Neural cell (in vitro differentiated cells): ENCODE results near the gene SPATA31E1. TPM values are rescaled to one million over a fixed set of nuclear protein-coding genes. Genes with fewer than 3 reads are reported as not detected.

Experiments used
- H2AFZ ChIP-seq: fragments of 200-600, 300-800 bp; sonication (generic), shearing (Covaris generic); 2 replicates; pipeline ENCODE4 v1.6.0; 2014; ENCODE audit warnings: low read depth, mild to moderate bottlenecking, antibody characterized with exemption, low read length, moderate library complexity
- H3F3A ChIP-seq: fragments of 200-600 bp; shearing (Covaris generic); 2 replicates; pipeline ENCODE4 v1.6.1; 2016; ENCODE audit warnings: mild to moderate bottlenecking, moderate library complexity, mixed read lengths, antibody characterized with exemption, low read length; ENCODE audit not compliant: insufficient read depth, poor library complexity, severe bottlenecking
- H3K27ac ChIP-seq: fragments of 200-600, 300-800 bp; sonication (generic), shearing (Covaris generic); 2 replicates; pipeline ENCODE4 v1.5.1; 2014; ENCODE audit warnings: mild to moderate bottlenecking, low read length, moderate library complexity
- H3K27me3 ChIP-seq: fragments of 300-800, 200-600 bp; sonication (generic), shearing (Covaris generic); 2 replicates; pipeline ENCODE4 v1.6.0; 2014; ENCODE audit warnings: mild to moderate bottlenecking, low read depth, low read length, moderate library complexity; ENCODE audit not compliant: insufficient read depth
- H3K36me3 ChIP-seq: fragments of 300-800, 200-600 bp; sonication (generic), shearing (Covaris generic); 2 replicates; pipeline ENCODE4 v1.5.1; 2014; ENCODE audit warnings: mild to moderate bottlenecking, antibody characterized with exemption, low read length, moderate library complexity; ENCODE audit not compliant: insufficient read depth
- H3K4me2 ChIP-seq: fragments of 300-800, 200-600 bp; sonication (generic), shearing (Covaris generic); 2 replicates; pipeline ENCODE4 v1.6.0; 2014; ENCODE audit warnings: mild to moderate bottlenecking, low read length
- H3K4me3 ChIP-seq: fragments of 300-800, 200-600 bp; sonication (generic), shearing (Covaris generic); 2 replicates; pipeline ENCODE4 v1.5.1; 2014; ENCODE audit warnings: mild to moderate bottlenecking, low read length, moderate library complexity
- H3K79me2 ChIP-seq: fragments of 200-600 bp; shearing (Covaris generic); replicated peaks from 2 replicates; pipeline ENCODE4 v1.6.0; 2014; ENCODE audit warnings: mild to moderate bottlenecking, low read length, moderate library complexity; ENCODE audit not compliant: insufficient read depth
- H3K9ac ChIP-seq: fragments of 300-800, 200-600 bp; sonication (generic), shearing (Covaris generic); 2 replicates; pipeline ENCODE4 v1.6.1; 2016; ENCODE audit warnings: mild to moderate bottlenecking, low read length, mixed read lengths
- H3K9me2 ChIP-seq: fragments of 200-600 bp; shearing (Covaris generic); 2 replicates; pipeline ENCODE4 v1.6.1; 2016; ENCODE audit warnings: mild to moderate bottlenecking, low read length, mixed read lengths; ENCODE audit not compliant: insufficient read depth
- H3K9me3 ChIP-seq: fragments of 200-600, 300-800 bp; sonication (generic), shearing (Covaris generic); 2 replicates; pipeline ENCODE4 v1.6.1; 2016; ENCODE audit warnings: mild to moderate bottlenecking, mixed run types, low read length, moderate library complexity, mixed read lengths
- H4K20me1 ChIP-seq: fragments of 200-600 bp; shearing (Covaris generic); 2 replicates; pipeline ENCODE4 v1.6.1; 2016; ENCODE audit warnings: mild to moderate bottlenecking, mixed run types; ENCODE audit not compliant: insufficient read depth
- CTCF ChIP-seq: fragments of 450-650 bp; IDR thresholded peaks from 2 replicates; pipeline ENCODE4 v1.5.1; 2014; ENCODE audit warnings: antibody characterized with exemption, mild to moderate bottlenecking, moderate library complexity; ENCODE audit not compliant: poor library complexity, severe bottlenecking
- EP300 ChIP-seq: fragments of 450-650 bp; conservative IDR thresholded peaks from 2 replicates; pipeline ENCODE4 v1.6.1; 2014; ENCODE audit warnings: antibody characterized with exemption, mild to moderate bottlenecking, moderate library complexity; ENCODE audit not compliant: poor library complexity, severe bottlenecking
- EZH2 ChIP-seq: fragments of 200-600, 300-800 bp; shearing (Covaris generic), sonication (generic); IDR thresholded peaks from 2 replicates; pipeline ENCODE4 v1.6.1; 2014; ENCODE audit warnings: antibody characterized with exemption, low read length, borderline replicate concordance, mild to moderate bottlenecking; ENCODE audit not compliant: insufficient read depth, poor library complexity, severe bottlenecking
- MXI1 ChIP-seq: fragments of 450-650 bp; conservative IDR thresholded peaks from 2 replicates; pipeline ENCODE4 v1.6.1; 2014; ENCODE audit warnings: antibody characterized with exemption, mild to moderate bottlenecking; ENCODE audit not compliant: poor library complexity, severe bottlenecking
- POLR2AphosphoS5 ChIP-seq: IDR thresholded peaks from 2 replicates; pipeline ENCODE4 v1.6.1; 2012
- RAD21 ChIP-seq: fragments of 450-650 bp; conservative IDR thresholded peaks from 2 replicates; pipeline ENCODE4 v1.6.1; 2014; ENCODE audit warnings: antibody characterized with exemption, mild to moderate bottlenecking, moderate library complexity
- REST ChIP-seq: IDR thresholded peaks from 2 replicates; pipeline ENCODE4 v1.6.1; 2012; ENCODE audit warnings: borderline replicate concordance
- SMC3 ChIP-seq: fragments of 450-650 bp; conservative IDR thresholded peaks from 2 replicates; pipeline ENCODE4 v1.6.1; 2014; ENCODE audit warnings: antibody characterized with exemption, mild to moderate bottlenecking, moderate library complexity; ENCODE audit not compliant: poor library complexity
- TAF1 ChIP-seq: IDR thresholded peaks from 2 replicates; pipeline ENCODE4 v1.6.1; 2012; ENCODE audit warnings: low read depth
- polyA plus RNA-seq: library from polyadenylated mRNA; depleted of rRNA; stranded (reverse); fragments of >200 nt; gene quantifications from 2 replicates; pipeline ENCODE4 v1.2.3, GENCODE V29; 2014

The SPATA31E1 gene
- polyA plus RNA-seq, 1 donor from 2014 or later: not detected

GRCh38 chr9:87887661-87888480 lies 5.2 kb downstream of the SPATA31E1 start:
- H2AFZ ChIP-seq: no peak overlapping the region
- H3K9me3 ChIP-seq: no peaks in the 10 kb centered on the region
- no peaks in the 10 kb centered on the region for H3K9me2 ChIP-seq
- H3K36me3 ChIP-seq: no peaks in the 10 kb centered on the region
- no peaks in the 10 kb centered on the region for H3F3A ChIP-seq
- no peak overlapping the region for H3K27ac ChIP-seq
- no peak overlapping the region for H3K4me2 ChIP-seq
- no peaks in the 10 kb centered on the region for H3K27me3 ChIP-seq
- TF ChIP-seq REST (no peak), EP300 (no peak), MXI1 (no peak), CTCF (no peak), TAF1 (no peak), RAD21 (no peak), EZH2 (no peak), POLR2AphosphoS5 (no peak), SMC3 (no peak)
- no peaks in the 10 kb centered on the region for H4K20me1 ChIP-seq
- no peak overlapping the region for H3K4me3 ChIP-seq
- H3K79me2 ChIP-seq: no peaks in the 10 kb centered on the region
- H3K9ac ChIP-seq: no peak overlapping the region

- H3K9me2 ChIP-seq: no peaks in the 10 kb centered on the region
- H3K9ac ChIP-seq: no peak overlapping the region
- H3K4me2 ChIP-seq: no peak overlapping the region
- H2AFZ ChIP-seq: no peak overlapping the region
- no peak overlapping the region for H3K4me3 ChIP-seq
- TF ChIP-seq SMC3: no peak
- no peaks in the 10 kb centered on the region for H3K36me3 ChIP-seq
- no peaks in the 10 kb centered on the region for H3K9me3 ChIP-seq
- H4K20me1 ChIP-seq: no peaks in the 10 kb centered on the region
- no peaks in the 10 kb centered on the region for H3K79me2 ChIP-seq
- H3K27me3 ChIP-seq: no peaks in the 10 kb centered on the region
- no peak overlapping the region for H3K27ac ChIP-seq
- H3F3A ChIP-seq: no peaks in the 10 kb centered on the region
Observed at GRCh38 chr9:87888501-87888900, 5.8 kb downstream of the SPATA31E1 start.
